Panc1 (cell line): ENCODE results near the gene ITGA4. TPM values are rescaled to one million over a fixed set of nuclear protein-coding genes. Genes with fewer than 3 reads are reported as not detected.

ENCODE experiments used
- ATAC-seq: fragments of 200-7000 bp; cut with Tn5 transposase; 2 replicates; pipeline ENCODE4 v1.9.1; 2020; ENCODE audit warnings: mild to moderate bottlenecking, moderate library complexity
- BruUV-seq: library from RNA; stranded (reverse); fragments of 400-500 nt; replicated peaks from 2 replicates; lab custom pipeline; 2021; lab: Mats Ljungman, UMichigan
- CTCF ChIA-PET: fragments of 300-600 bp; sonication (Branson Sonifier 250); formaldehyde crosslinking; loops from one replicate; lab custom pipeline; 2022; ENCODE audit warnings: antibody characterized with exemption; lab: Charles Lee
- POLR2A ChIA-PET: fragments of 300-600 bp; sonication (Branson Sonifier 250); formaldehyde crosslinking; loops from one replicate; lab custom pipeline; 2022; ENCODE audit warnings: antibody characterized with exemption; lab: Charles Lee
- DNase-seq: peaks from one replicate; pipeline ENCODE4 v3.0.0-alpha.2; 2010; ENCODE audit warnings: low read depth, low spot score
- H3K27ac ChIP-seq: 2 replicates; pipeline ENCODE4 v1.5.1; 2011; ENCODE audit warnings: mild to moderate bottlenecking, low read length, inconsistent platforms
- H3K27me3 ChIP-seq: fragments of 200-500 bp; sonication (Bioruptor generic); 2 replicates; pipeline ENCODE4 v1.6.0; 2014; ENCODE audit warnings: low read length, inconsistent platforms; ENCODE audit not compliant: control insufficient read depth, insufficient read depth
- H3K36me3 ChIP-seq: fragments of 200-500 bp; sonication (Bioruptor generic); 2 replicates; pipeline ENCODE4 v1.5.1; 2014; ENCODE audit warnings: inconsistent platforms, mild to moderate bottlenecking, low read length, moderate library complexity; ENCODE audit not compliant: control insufficient read depth, insufficient read depth
- H3K4me1 ChIP-seq: 2 replicates; pipeline ENCODE4 v1.5.1; 2011; ENCODE audit warnings: inconsistent platforms, mild to moderate bottlenecking, low read length, moderate library complexity; ENCODE audit not compliant: control insufficient read depth, insufficient read depth
- H3K4me3 ChIP-seq, 2 experiments: 2 replicates each; pipeline ENCODE4 v1.5.1; 2011 to 2012; ENCODE audit warnings: low read depth in 2 of 2, low read length in 2 of 2, mild to moderate bottlenecking in 2 of 2, inconsistent platforms in 1 of 2, moderate library complexity in 1 of 2
- H3K9me3 ChIP-seq: fragments of 200-500 bp; sonication (Bioruptor generic); 2 replicates; pipeline ENCODE4 v1.5.1; 2014; ENCODE audit warnings: low read depth, mild to moderate bottlenecking, inconsistent platforms, low read length, moderate library complexity; ENCODE audit not compliant: control insufficient read depth, insufficient read depth
- POLR2AphosphoS5 ChIP-seq: IDR thresholded peaks from 2 replicates; pipeline ENCODE4 v1.6.1; 2012; ENCODE audit warnings: mild to moderate bottlenecking, low read depth, low read length, moderate library complexity
- SIN3A ChIP-seq: IDR thresholded peaks from 2 replicates; pipeline ENCODE4 v1.6.1; 2012; ENCODE audit warnings: low read depth, mild to moderate bottlenecking, low read length, moderate library complexity, borderline replicate concordance; ENCODE audit not compliant: insufficient read depth
- TCF7L2 ChIP-seq: IDR thresholded peaks from 2 replicates; pipeline ENCODE4 v1.6.1; 2011; ENCODE audit warnings: mild to moderate bottlenecking, low read depth, low read length, inconsistent platforms
- in situ Hi-C: cut with HindIII; loops from 2 replicates; pipeline ENCODE4 v1.10.0; 2016; ENCODE audit warnings: low sequenced_read_pairs, low pct_unique_long_range_greater_than_20kb
- intact Hi-C: fragments of 100-400 bp; cut with micrococcal nuclease; formaldehyde crosslinking; loops from one replicate; pipeline ENCODE4 v1.10.0; 2022; ENCODE audit not compliant: unreplicated experiment
- total RNA-seq: library from RNA; stranded (reverse); gene quantifications from one replicate; pipeline ENCODE4 v1.2.1, GENCODE V29; 2021; ENCODE audit not compliant: unreplicated experiment
- TF ChIP-seq, protein P1 (sequence below): fragments of 450-650 bp; IDR thresholded peaks from 2 replicates; pipeline ENCODE4 v1.5.1; 2017; ENCODE audit warnings: mild to moderate bottlenecking
- TF ChIP-seq, protein P2 (sequence below), 2 experiments: IDR thresholded peaks; 2 replicates each; pipeline ENCODE4 v1.6.1; 2011 to 2012; ENCODE audit warnings: low read depth in 2 of 2, control low read depth in 1 of 2, low read length in 1 of 2, mild to moderate bottlenecking in 1 of 2, moderate library complexity in 1 of 2; ENCODE audit not compliant: insufficient read depth in 1 of 2

Gene ITGA4
- total RNA-seq, 1 experiment from 2014 or later, result 0.36 TPM

DNA sequence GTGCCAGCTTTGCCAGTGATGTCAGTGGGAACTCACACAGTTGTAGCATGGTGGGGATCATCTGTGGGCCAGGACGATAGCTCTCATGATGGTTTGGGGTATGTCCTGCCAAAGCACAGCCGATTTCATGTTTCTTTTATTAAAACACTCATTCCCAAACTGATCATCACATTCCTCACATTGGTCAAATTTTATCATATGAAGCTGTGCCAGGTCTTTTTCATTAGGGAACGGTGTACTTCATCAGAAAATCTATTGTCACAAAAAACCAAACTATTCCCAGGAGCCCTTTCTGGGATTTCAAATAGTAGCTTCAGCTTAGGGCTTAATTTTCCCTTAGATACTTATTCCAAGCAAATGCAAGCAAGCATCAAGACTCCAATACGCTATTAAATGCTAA lies 42.0 kb downstream of the ITGA4 start:
- CTCF ChIA-PET, result no interaction called here
- Histone ChIP-seq H3K9me3 (no peaks in the 10 kb centered on the region), H3K4me3 (no peak overlapping the region), H3K4me1 (no peaks in the 10 kb centered on the region), H3K36me3 (no peaks in the 10 kb centered on the region), H3K27me3 (no peaks in the 10 kb centered on the region; the same call in 1 of the 2 replicates), H3K27ac (no peak overlapping the region)
- TF ChIP-seq, protein P1, sequence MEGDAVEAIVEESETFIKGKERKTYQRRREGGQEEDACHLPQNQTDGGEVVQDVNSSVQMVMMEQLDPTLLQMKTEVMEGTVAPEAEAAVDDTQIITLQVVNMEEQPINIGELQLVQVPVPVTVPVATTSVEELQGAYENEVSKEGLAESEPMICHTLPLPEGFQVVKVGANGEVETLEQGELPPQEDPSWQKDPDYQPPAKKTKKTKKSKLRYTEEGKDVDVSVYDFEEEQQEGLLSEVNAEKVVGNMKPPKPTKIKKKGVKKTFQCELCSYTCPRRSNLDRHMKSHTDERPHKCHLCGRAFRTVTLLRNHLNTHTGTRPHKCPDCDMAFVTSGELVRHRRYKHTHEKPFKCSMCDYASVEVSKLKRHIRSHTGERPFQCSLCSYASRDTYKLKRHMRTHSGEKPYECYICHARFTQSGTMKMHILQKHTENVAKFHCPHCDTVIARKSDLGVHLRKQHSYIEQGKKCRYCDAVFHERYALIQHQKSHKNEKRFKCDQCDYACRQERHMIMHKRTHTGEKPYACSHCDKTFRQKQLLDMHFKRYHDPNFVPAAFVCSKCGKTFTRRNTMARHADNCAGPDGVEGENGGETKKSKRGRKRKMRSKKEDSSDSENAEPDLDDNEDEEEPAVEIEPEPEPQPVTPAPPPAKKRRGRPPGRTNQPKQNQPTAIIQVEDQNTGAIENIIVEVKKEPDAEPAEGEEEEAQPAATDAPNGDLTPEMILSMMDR, result no peak
- no peak for TF ChIP-seq TCF7L2
- TF ChIP-seq, protein P2, sequence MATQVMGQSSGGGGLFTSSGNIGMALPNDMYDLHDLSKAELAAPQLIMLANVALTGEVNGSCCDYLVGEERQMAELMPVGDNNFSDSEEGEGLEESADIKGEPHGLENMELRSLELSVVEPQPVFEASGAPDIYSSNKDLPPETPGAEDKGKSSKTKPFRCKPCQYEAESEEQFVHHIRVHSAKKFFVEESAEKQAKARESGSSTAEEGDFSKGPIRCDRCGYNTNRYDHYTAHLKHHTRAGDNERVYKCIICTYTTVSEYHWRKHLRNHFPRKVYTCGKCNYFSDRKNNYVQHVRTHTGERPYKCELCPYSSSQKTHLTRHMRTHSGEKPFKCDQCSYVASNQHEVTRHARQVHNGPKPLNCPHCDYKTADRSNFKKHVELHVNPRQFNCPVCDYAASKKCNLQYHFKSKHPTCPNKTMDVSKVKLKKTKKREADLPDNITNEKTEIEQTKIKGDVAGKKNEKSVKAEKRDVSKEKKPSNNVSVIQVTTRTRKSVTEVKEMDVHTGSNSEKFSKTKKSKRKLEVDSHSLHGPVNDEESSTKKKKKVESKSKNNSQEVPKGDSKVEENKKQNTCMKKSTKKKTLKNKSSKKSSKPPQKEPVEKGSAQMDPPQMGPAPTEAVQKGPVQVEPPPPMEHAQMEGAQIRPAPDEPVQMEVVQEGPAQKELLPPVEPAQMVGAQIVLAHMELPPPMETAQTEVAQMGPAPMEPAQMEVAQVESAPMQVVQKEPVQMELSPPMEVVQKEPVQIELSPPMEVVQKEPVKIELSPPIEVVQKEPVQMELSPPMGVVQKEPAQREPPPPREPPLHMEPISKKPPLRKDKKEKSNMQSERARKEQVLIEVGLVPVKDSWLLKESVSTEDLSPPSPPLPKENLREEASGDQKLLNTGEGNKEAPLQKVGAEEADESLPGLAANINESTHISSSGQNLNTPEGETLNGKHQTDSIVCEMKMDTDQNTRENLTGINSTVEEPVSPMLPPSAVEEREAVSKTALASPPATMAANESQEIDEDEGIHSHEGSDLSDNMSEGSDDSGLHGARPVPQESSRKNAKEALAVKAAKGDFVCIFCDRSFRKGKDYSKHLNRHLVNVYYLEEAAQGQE (IDR thresholded peaks at IDR 0.05; ENCODE audit: insufficient read depth in 1 of 2, low read depth in 2 of 2, low read length in 1 of 2), result no peak
- no peak for TF ChIP-seq SIN3A
- TF ChIP-seq POLR2AphosphoS5, result no peak
- DNase-seq, result no peak
- in situ Hi-C loops, result no loop called here
- POLR2A ChIA-PET, result no interaction called here
- no peak for ATAC-seq
- intact Hi-C loops, result no loop called here
- BruUV-seq, result no TSS peak

DNA sequence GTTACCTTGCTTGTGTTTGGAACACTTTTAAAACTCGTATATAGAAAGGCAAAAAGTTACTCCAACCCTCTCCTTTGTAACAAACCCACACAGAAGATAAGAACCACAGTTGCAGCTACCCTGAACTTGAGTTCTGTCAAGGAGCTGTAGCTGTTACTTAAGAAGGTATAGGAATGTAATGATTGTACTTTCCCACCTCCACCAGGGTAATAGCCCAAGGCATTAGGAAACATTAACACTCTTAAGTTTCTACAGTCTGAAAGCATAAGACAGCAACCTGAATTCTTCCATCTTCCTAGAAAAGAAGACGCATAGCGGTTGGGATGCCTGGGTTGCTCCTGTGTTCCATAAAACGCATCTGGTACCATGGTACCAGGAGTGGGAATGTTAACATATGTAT lies 43.0 kb downstream of the ITGA4 start:
- H3K27me3 ChIP-seq, result no peaks in the 10 kb centered on the region; the same call in 1 of the 2 replicates
- BruUV-seq, result no TSS peak
- no peaks in the 10 kb centered on the region for H3K36me3 ChIP-seq
- POLR2A ChIA-PET, result no interaction called here
- no peak overlapping the region for H3K4me3 ChIP-seq
- no peak for ATAC-seq
- TF ChIP-seq SIN3A, result no peak
- no peak for TF ChIP-seq POLR2AphosphoS5
- TF ChIP-seq, protein P1, result no peak
- TF ChIP-seq TCF7L2, result no peak
- TF ChIP-seq, protein P2 (IDR thresholded peaks at IDR 0.05; ENCODE audit: insufficient read depth in 1 of 2, low read depth in 2 of 2, low read length in 1 of 2), result no peak
- no peaks in the 10 kb centered on the region for H3K4me1 ChIP-seq
- in situ Hi-C loops (no loop called here), intact Hi-C loops (no loop called here)
- H3K27ac ChIP-seq, result no peak overlapping the region
- no peak for DNase-seq
- CTCF ChIA-PET, result no interaction called here
- H3K9me3 ChIP-seq, result no peaks in the 10 kb centered on the region
